Upper lobe of left lung (tissue), 4 donors: ENCODE results near the gene PLXNA3.

Source experiments
- POLR2A ChIP-seq, 4 donors: fragments of 450-650 bp; IDR thresholded peaks; one replicate each; pipeline ENCODE4 v1.5.1; 2016 to 2017; ENCODE audit warnings: antibody characterized with exemption in 4 of 4, mild to moderate bottlenecking in 2 of 4
- POLR2AphosphoS5 ChIP-seq, 2 donors: sonication (generic); formaldehyde crosslinking; IDR thresholded peaks; one replicate each; pipeline ENCODE4 v1.5.1; 2017; ENCODE audit warnings: antibody characterized with exemption in 2 of 2
- TF ChIP-seq, protein P1 (sequence below), 6 experiments: fragments of 450-650 bp in 4 of 6; fragments of 200-600 bp in 2 of 6; sonication (generic) in 2 of 6; IDR thresholded peaks; one replicate each; pipeline ENCODE4 v1.5.1; 2016 to 2019; ENCODE audit warnings: antibody characterized with exemption in 6 of 6

DNA sequence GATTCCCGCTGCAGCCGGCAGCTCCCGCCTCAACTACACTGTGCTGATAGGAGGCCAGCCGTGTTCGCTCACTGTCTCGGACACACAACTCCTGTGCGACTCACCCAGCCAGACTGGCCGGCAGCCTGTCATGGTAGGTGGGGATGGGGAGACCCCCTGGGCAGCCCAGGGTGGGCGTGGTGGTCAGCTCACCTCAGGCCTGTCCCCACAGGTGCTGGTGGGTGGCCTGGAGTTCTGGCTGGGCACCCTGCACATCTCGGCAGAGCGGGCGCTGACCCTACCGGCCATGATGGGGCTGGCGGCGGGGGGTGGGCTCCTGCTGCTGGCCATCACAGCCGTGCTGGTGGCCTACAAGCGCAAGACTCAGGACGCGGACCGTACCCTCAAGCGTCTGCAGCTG is 9.5 kb downstream of the PLXNA3 start:
- TF ChIP-seq, protein P1, sequence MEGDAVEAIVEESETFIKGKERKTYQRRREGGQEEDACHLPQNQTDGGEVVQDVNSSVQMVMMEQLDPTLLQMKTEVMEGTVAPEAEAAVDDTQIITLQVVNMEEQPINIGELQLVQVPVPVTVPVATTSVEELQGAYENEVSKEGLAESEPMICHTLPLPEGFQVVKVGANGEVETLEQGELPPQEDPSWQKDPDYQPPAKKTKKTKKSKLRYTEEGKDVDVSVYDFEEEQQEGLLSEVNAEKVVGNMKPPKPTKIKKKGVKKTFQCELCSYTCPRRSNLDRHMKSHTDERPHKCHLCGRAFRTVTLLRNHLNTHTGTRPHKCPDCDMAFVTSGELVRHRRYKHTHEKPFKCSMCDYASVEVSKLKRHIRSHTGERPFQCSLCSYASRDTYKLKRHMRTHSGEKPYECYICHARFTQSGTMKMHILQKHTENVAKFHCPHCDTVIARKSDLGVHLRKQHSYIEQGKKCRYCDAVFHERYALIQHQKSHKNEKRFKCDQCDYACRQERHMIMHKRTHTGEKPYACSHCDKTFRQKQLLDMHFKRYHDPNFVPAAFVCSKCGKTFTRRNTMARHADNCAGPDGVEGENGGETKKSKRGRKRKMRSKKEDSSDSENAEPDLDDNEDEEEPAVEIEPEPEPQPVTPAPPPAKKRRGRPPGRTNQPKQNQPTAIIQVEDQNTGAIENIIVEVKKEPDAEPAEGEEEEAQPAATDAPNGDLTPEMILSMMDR (IDR thresholded peaks at IDR 0.05), result no peak
- TF ChIP-seq POLR2AphosphoS5 (IDR thresholded peaks at IDR 0.05), result no peak
- TF ChIP-seq POLR2A (IDR thresholded peaks at IDR 0.05), result no peak
